HepG2 (cell line): Measurements from ENCODE around the gene TAMM41. TPM values are rescaled to one million over a fixed set of nuclear protein-coding genes. Genes with fewer than 3 reads are reported as not detected.

Experiments
- ATAC-seq: fragments of 200-7000 bp; cut with Tn5 transposase; 3 replicates; pipeline ENCODE4 v1.9.1; 2020; ENCODE audit warnings: mild to moderate bottlenecking, moderate library complexity
- BruUV-seq: library from RNA; stranded (reverse); fragments of 400-500 nt; replicated peaks from 2 replicates; lab custom pipeline; 2021; lab: Mats Ljungman, UMichigan
- CTCF ChIA-PET: fragments of 300-600 bp; formaldehyde crosslinking; extraction: SDS; loops from one replicate; lab custom pipeline; 2021; ENCODE audit warnings: low total read pairs, inconsistent platforms, low intra/inter-chr PET ratio; lab: Yijun Ruan, JAX
- POLR2A ChIA-PET: fragments of 350-600 bp; sonication (Branson Sonifier 250); formaldehyde crosslinking; loops from one replicate; lab custom pipeline; 2020; ENCODE audit warnings: antibody characterized with exemption, inconsistent platforms; lab: Yijun Ruan, JAX
- DNase-seq: peaks from one replicate; pipeline ENCODE4 v3.0.0-alpha.2; 2015; ENCODE audit warnings: low spot score
- FAIRE-seq: peaks from 3 replicates; lab custom pipeline; 2011; peaks lifted over from hg19 to GRCh38; lab: Jason Lieb, UNC
- H2AFZ ChIP-seq: one replicate; pipeline ENCODE4 v1.6.1; 2011; ENCODE audit warnings: low read length, inconsistent platforms
- H3K27ac ChIP-seq: fragments of 300-600 bp; 3 replicates; pipeline ENCODE4 v1.8.0; 2011; ENCODE audit warnings: mixed run types, mild to moderate bottlenecking, mixed read lengths, low read length, inconsistent platforms; ENCODE audit not compliant: insufficient read depth; ENCODE audit errors: extremely low read length
- H3K27me3 ChIP-seq, 2 experiments: fragments of 200-600 bp in 1 of 2; 2 replicates in 1 of 2; 3 replicates in 1 of 2; pipeline versions ENCODE4 v1.6.0 to v1.8.0; 2011; ENCODE audit warnings: low read length in 2 of 2, mild to moderate bottlenecking in 2 of 2, moderate library complexity in 2 of 2, inconsistent platforms in 1 of 2; ENCODE audit not compliant: insufficient read depth in 2 of 2, control insufficient read depth in 1 of 2
- H3K36me3 ChIP-seq, 2 experiments: fragments of 200-600 bp in 1 of 2; replicated peaks in 1 of 2; 2 replicates in 1 of 2; 3 replicates in 1 of 2; pipeline versions ENCODE4 v1.5.1 to v1.8.0; 2011; ENCODE audit warnings: low read length in 2 of 2, inconsistent platforms in 1 of 2; ENCODE audit not compliant: insufficient read depth in 2 of 2, control insufficient read depth in 1 of 2
- H3K4me1 ChIP-seq: 2 replicates; pipeline ENCODE4 v1.5.1; 2012; ENCODE audit warnings: low read length, inconsistent platforms; ENCODE audit not compliant: insufficient read depth
- H3K4me2 ChIP-seq: 2 replicates; pipeline ENCODE4 v1.6.0; 2011; ENCODE audit warnings: low read depth, low read length, inconsistent platforms
- H3K4me3 ChIP-seq, 3 experiments: fragments of 200-600 bp in 1 of 3; sonication (generic), shearing (Covaris generic) in 1 of 3; replicated peaks in 1 of 3; 2 replicates each; pipeline ENCODE4 v1.5.1; 2011 to 2016; ENCODE audit warnings: low read length in 3 of 3, inconsistent platforms in 2 of 3, low read depth in 2 of 3, mild to moderate bottlenecking in 2 of 3, control low read depth in 1 of 3, mixed read lengths in 1 of 3; ENCODE audit not compliant: insufficient read depth in 1 of 3
- H3K79me2 ChIP-seq: one replicate; pipeline ENCODE4 v1.6.1; 2011; ENCODE audit warnings: low read length, inconsistent platforms; ENCODE audit not compliant: insufficient read depth
- H3K9ac ChIP-seq: 2 replicates; pipeline ENCODE4 v1.6.0; 2011; ENCODE audit warnings: mild to moderate bottlenecking, low read depth, low read length, inconsistent platforms; ENCODE audit not compliant: insufficient read depth
- H3K9me3 ChIP-seq: 2 replicates; pipeline ENCODE4 v1.5.1; 2012; ENCODE audit warnings: mild to moderate bottlenecking, low read length
- H4K20me1 ChIP-seq: 2 replicates; pipeline ENCODE4 v1.6.0; 2011; ENCODE audit warnings: inconsistent platforms, mild to moderate bottlenecking, low read length, moderate library complexity; ENCODE audit not compliant: insufficient read depth
- CAMTA2 ChIP-seq: sonication (generic); formaldehyde crosslinking; IDR thresholded peaks from 2 replicates; pipeline ENCODE4 v1.4.0; 2020; ENCODE audit warnings: mild to moderate bottlenecking, missing genetic modification reagents, borderline replicate concordance
- CBX2 ChIP-seq, 2 experiments: fragments of 200-600 bp in 1 of 2; sonication (generic); formaldehyde crosslinking in 1 of 2; IDR thresholded peaks; 2 replicates each; pipeline versions ENCODE4 v1.7.0 to v1.8.1; 2018 to 2022; ENCODE audit warnings: low read depth in 2 of 2, low read length in 1 of 2, mild to moderate bottlenecking in 1 of 2, missing genetic modification reagents in 1 of 2
- GATAD2A ChIP-seq: IDR thresholded peaks from 2 replicates; pipeline ENCODE4 v1.6.1; 2016
- HMG20B ChIP-seq: conservative IDR thresholded peaks from 2 replicates; pipeline ENCODE4 v1.6.1; 2016; ENCODE audit warnings: missing genetic modification reagents, missing compliant biosample characterization
- SATB2 ChIP-seq: sonication (generic); formaldehyde crosslinking; IDR thresholded peaks from 2 replicates; pipeline ENCODE4 v1.5.0; 2020; ENCODE audit warnings: missing genetic modification reagents
- SMAD9 ChIP-seq: sonication (generic); formaldehyde crosslinking; IDR thresholded peaks from 2 replicates; pipeline ENCODE4 v1.5.1; 2020; ENCODE audit warnings: mild to moderate bottlenecking, missing genetic modification reagents
- SOX13 ChIP-seq, 3 experiments: fragments of 450-650 bp in 1 of 3; sonication (generic) in 1 of 3; formaldehyde crosslinking in 1 of 3; IDR thresholded peaks in 2 of 3; conservative IDR thresholded peaks in 1 of 3; 2 replicates each; pipeline versions ENCODE4 v1.5.0 to v1.6.1; 2016 to 2020; ENCODE audit warnings: antibody characterized with exemption in 1 of 3, mild to moderate bottlenecking in 1 of 3, missing compliant biosample characterization in 1 of 3, missing genetic modification reagents in 1 of 3, moderate library complexity in 1 of 3
- TARDBP ChIP-seq: sonication (generic); formaldehyde crosslinking; IDR thresholded peaks from 2 replicates; pipeline ENCODE4 v1.8.0; 2022; ENCODE audit warnings: mild to moderate bottlenecking, missing genetic modification reagents
- ZFAT ChIP-seq: sonication (generic); formaldehyde crosslinking; conservative IDR thresholded peaks from 2 replicates; pipeline ENCODE4 v1.8.1; 2023; ENCODE audit warnings: missing genetic modification reagents, inconsistent platforms
- ZFP62 ChIP-seq: sonication (generic); formaldehyde crosslinking; IDR thresholded peaks from 2 replicates; pipeline ENCODE4 v1.4.0; 2020; ENCODE audit warnings: missing genetic modification reagents
- ZNF20 ChIP-seq: sonication (generic); formaldehyde crosslinking; IDR thresholded peaks from 2 replicates; pipeline ENCODE4 v1.4.0; 2020; ENCODE audit warnings: mild to moderate bottlenecking, moderate library complexity, missing genetic modification reagents
- ZNF44 ChIP-seq: sonication (generic); formaldehyde crosslinking; IDR thresholded peaks from 2 replicates; pipeline ENCODE4 v1.5.1; 2020; ENCODE audit warnings: mild to moderate bottlenecking, missing genetic modification reagents
- ZNF841 ChIP-seq: sonication (generic); formaldehyde crosslinking; IDR thresholded peaks from 2 replicates; pipeline ENCODE4 v1.8.1; 2023; ENCODE audit warnings: missing genetic modification reagents, borderline replicate concordance
- WGBS: methylation state at CpG from one replicate; pipeline ENCODE4 v1.1.6; 2017; ENCODE audit warnings: low lambda C conversion rate; 5-methylcytosine and 5-hydroxymethylcytosine counted together
- in situ Hi-C: cut with HindIII; loops from 2 replicates; pipeline ENCODE4 v1.10.0; 2017; ENCODE audit warnings: low pct_unique_long_range_greater_than_20kb; ENCODE audit not compliant: extremely low pct_ligation_motif_present
- intact Hi-C: fragments of 100-400 bp; cut with micrococcal nuclease; formaldehyde crosslinking; loops from one replicate; pipeline ENCODE4 v1.10.0; 2022; ENCODE audit not compliant: unreplicated experiment
- polyA plus RNA-seq, 8 experiments: library from polyadenylated mRNA; depleted of rRNA in 3 of 8; stranded (reverse) in 7 of 8; unstranded in 1 of 8; fragments of >200 nt; fragmentation: Illumina TruSeq in 4 of 8; extraction: Trizol in 4 of 8; gene quantifications; 2 replicates each; pipeline versions ENCODE4 v1.2.1 to v1.2.3, GENCODE V29; 2011 to 2016; ENCODE audit warnings: low read depth in 4 of 8, missing spikeins in 1 of 8, mixed read lengths in 1 of 8; ENCODE audit not compliant: insufficient read depth in 1 of 8
- total RNA-seq, 5 experiments: library from RNA; depleted of rRNA; stranded (reverse); fragments of >200 nt; fragmentation: Illumina TruSeq; extraction: Trizol; gene quantifications; 2 replicates each; pipeline ENCODE4 v1.2.3, GENCODE V29; 2016; ENCODE audit warnings: low read depth in 1 of 5
- TF ChIP-seq, protein P1 (sequence below): conservative IDR thresholded peaks from 2 replicates; pipeline ENCODE4 v1.6.1; 2018; ENCODE audit warnings: missing genetic modification reagents
- TF ChIP-seq, protein P2 (sequence below): sonication (generic); IDR thresholded peaks from 2 replicates; pipeline ENCODE4 v1.6.1; 2016; ENCODE audit warnings: low read depth, borderline replicate concordance
- TF ChIP-seq, protein P3 (sequence below): sonication (generic); formaldehyde crosslinking; IDR thresholded peaks from 2 replicates; pipeline ENCODE4 v1.4.0; 2020; ENCODE audit warnings: missing genetic modification reagents
- TF ChIP-seq, protein P4 (sequence below): sonication (generic); formaldehyde crosslinking; IDR thresholded peaks from 2 replicates; pipeline ENCODE4 v1.5.1; 2020; ENCODE audit warnings: missing genetic modification reagents, mild to moderate bottlenecking, borderline replicate concordance

TAMM41 gene
- total and polyA plus RNA-seq, 2 of the 13 experiments (the other 11 are each of a cell fraction or from before 2014, with no cell fraction given) = 9.9 to 12.2 TPM

DNA sequence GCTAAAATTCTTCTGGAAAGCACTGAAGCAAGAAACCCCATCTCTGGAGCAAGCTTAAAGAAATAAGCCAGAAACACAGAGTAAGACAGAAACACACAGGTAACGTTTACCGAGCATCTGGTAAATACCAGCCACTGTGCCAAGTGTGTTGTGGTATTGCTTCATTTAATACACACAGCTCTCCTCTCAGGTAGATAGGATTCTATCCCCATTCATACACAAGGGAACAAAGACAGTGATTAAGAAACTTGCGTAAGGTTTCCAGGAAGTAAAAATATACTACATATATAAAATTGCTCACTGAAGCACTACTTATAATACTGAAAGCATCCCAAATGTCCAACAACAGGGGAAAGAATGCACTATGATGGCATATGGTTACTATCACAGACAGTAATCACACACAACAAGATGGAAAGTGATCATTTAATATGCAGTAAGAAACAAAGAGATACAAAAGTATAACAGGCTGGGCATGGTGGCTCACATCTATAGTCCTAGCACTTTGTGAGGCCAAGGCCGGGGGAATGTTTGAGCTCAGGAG lies 27.5 kb downstream of the TAMM41 start:
- WGBS = 97% methylated on average over 4 of the region's 4 CpGs
- POLR2A ChIA-PET = no interaction called here
- no peak overlapping the region for H3K4me3 ChIP-seq
- H3K9ac ChIP-seq = no peak overlapping the region
- H3K79me2 ChIP-seq = no peaks in the 10 kb centered on the region
- CTCF ChIA-PET = no interaction called here
- H3K27ac ChIP-seq = no peak overlapping the region
- no peak overlapping the region for H2AFZ ChIP-seq
- no peak overlapping the region for H3K4me2 ChIP-seq
- no peak for FAIRE-seq
- ATAC-seq = no peak
- H3K27me3 ChIP-seq = no peaks in the 10 kb centered on the region
- in situ Hi-C loops (no loop called here), intact Hi-C loops (loop anchor here (5.0 kb wide), 1 partner anchor 97 kb away; no protein-coding TSS in a partner anchor)
- H4K20me1 ChIP-seq = no peaks in the 10 kb centered on the region
- H3K36me3 ChIP-seq = peaks cover 3 to 54% of the 10 kb centered on the region in 2 experiments
- DNase-seq = no peak
- no peaks in the 10 kb centered on the region for H3K9me3 ChIP-seq
- no TSS peak for BruUV-seq
- H3K4me1 ChIP-seq = no peaks in the 10 kb centered on the region
- TF ChIP-seq, protein P1, sequence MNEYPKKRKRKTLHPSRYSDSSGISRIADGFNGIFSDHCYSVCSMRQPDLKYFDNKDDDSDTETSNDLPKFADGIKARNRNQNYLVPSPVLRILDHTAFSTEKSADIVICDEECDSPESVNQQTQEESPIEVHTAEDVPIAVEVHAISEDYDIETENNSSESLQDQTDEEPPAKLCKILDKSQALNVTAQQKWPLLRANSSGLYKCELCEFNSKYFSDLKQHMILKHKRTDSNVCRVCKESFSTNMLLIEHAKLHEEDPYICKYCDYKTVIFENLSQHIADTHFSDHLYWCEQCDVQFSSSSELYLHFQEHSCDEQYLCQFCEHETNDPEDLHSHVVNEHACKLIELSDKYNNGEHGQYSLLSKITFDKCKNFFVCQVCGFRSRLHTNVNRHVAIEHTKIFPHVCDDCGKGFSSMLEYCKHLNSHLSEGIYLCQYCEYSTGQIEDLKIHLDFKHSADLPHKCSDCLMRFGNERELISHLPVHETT = no peak
- TF ChIP-seq CAMTA2 (CRISPR knock-in tag) (no peak), SMAD9 (CRISPR knock-in tag) (no peak), HMG20B (CRISPR knock-in tag) (no peak), ZFP62 (CRISPR knock-in tag) (no peak), GATAD2A (CRISPR knock-in tag) (no peak), SOX13 (IDR thresholded peaks at IDR 0.05) (no peak), SOX13 (CRISPR knock-in tag; conservative IDR thresholded peaks at IDR 0.05 in 1 of 2, IDR thresholded peaks at IDR 0.05 in 1 of 2) (no peak), ZFAT (no peak), ZNF44 (no peak), CBX2 (IDR thresholded peaks at IDR 0.05; ENCODE audit: low read depth, low read length) (no peak), CBX2 (CRISPR knock-in tag; IDR thresholded peaks at IDR 0.05; ENCODE audit: low read depth) (no peak), TARDBP (CRISPR knock-in tag) (no peak), SATB2 (CRISPR knock-in tag) (no peak), ZNF841 (CRISPR knock-in tag) (no peak), ZNF20 (CRISPR knock-in tag) (no peak)
- TF ChIP-seq, protein P2, sequence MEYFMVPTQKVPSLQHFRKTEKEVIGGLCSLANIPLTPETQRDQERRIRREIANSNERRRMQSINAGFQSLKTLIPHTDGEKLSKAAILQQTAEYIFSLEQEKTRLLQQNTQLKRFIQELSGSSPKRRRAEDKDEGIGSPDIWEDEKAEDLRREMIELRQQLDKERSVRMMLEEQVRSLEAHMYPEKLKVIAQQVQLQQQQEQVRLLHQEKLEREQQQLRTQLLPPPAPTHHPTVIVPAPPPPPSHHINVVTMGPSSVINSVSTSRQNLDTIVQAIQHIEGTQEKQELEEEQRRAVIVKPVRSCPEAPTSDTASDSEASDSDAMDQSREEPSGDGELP = no peak
- TF ChIP-seq, protein P3, sequence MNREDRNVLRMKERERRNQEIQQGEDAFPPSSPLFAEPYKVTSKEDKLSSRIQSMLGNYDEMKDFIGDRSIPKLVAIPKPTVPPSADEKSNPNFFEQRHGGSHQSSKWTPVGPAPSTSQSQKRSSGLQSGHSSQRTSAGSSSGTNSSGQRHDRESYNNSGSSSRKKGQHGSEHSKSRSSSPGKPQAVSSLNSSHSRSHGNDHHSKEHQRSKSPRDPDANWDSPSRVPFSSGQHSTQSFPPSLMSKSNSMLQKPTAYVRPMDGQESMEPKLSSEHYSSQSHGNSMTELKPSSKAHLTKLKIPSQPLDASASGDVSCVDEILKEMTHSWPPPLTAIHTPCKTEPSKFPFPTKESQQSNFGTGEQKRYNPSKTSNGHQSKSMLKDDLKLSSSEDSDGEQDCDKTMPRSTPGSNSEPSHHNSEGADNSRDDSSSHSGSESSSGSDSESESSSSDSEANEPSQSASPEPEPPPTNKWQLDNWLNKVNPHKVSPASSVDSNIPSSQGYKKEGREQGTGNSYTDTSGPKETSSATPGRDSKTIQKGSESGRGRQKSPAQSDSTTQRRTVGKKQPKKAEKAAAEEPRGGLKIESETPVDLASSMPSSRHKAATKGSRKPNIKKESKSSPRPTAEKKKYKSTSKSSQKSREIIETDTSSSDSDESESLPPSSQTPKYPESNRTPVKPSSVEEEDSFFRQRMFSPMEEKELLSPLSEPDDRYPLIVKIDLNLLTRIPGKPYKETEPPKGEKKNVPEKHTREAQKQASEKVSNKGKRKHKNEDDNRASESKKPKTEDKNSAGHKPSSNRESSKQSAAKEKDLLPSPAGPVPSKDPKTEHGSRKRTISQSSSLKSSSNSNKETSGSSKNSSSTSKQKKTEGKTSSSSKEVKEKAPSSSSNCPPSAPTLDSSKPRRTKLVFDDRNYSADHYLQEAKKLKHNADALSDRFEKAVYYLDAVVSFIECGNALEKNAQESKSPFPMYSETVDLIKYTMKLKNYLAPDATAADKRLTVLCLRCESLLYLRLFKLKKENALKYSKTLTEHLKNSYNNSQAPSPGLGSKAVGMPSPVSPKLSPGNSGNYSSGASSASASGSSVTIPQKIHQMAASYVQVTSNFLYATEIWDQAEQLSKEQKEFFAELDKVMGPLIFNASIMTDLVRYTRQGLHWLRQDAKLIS (CRISPR knock-in tag) = no peak
- TF ChIP-seq, protein P4, sequence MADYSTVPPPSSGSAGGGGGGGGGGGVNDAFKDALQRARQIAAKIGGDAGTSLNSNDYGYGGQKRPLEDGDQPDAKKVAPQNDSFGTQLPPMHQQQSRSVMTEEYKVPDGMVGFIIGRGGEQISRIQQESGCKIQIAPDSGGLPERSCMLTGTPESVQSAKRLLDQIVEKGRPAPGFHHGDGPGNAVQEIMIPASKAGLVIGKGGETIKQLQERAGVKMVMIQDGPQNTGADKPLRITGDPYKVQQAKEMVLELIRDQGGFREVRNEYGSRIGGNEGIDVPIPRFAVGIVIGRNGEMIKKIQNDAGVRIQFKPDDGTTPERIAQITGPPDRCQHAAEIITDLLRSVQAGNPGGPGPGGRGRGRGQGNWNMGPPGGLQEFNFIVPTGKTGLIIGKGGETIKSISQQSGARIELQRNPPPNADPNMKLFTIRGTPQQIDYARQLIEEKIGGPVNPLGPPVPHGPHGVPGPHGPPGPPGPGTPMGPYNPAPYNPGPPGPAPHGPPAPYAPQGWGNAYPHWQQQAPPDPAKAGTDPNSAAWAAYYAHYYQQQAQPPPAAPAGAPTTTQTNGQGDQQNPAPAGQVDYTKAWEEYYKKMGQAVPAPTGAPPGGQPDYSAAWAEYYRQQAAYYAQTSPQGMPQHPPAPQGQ (CRISPR knock-in tag) = no peak
